22Rv1 (cell line): ENCODE measurements around the gene SPP1.

ENCODE experiments used
- CTCF ChIP-seq: fragments of 450-650 bp; IDR thresholded peaks from 2 replicates; pipeline ENCODE4 v1.5.1; 2017; ENCODE audit warnings: mild to moderate bottlenecking
- ZFX ChIP-seq: fragments of 450-650 bp; IDR thresholded peaks from 2 replicates; pipeline ENCODE4 v1.6.1; 2017; ENCODE audit warnings: antibody characterized with exemption, borderline replicate concordance

GRCh38 chr4:87989765-87990164 lies 14.3 kb downstream of the SPP1 start:
- TF ChIP-seq CTCF (no peak), ZFX (no peak)
